ENCODE measurements around the gene PRDM16.

PRDM16 gene

GRCh38 chr1:3068564-3069431, at the start of gene PRDM16:
TSS of gene PRDM16 (plus strand) at chr1:3069203. CDS start at chr1:3069260, 57 bp downstream.
- peak; percentile 74 for DNase-seq

- DNase-seq: no peak
Observed at GRCh38 chr1:3019516-3020051, 49.4 kb upstream of the PRDM16 start.

- DNase-seq: no peak
Observed at GRCh38 chr1:3020263-3020909, 48.6 kb upstream of the PRDM16 start.

- no peak for DNase-seq
Observed at GRCh38 chr1:3021233-3021671, 47.8 kb upstream of the PRDM16 start, which contains the start of gene ACTRT2. TSS of gene ACTRT2 (plus strand) at chr1:3021467. CDS start at chr1:3021687, 220 bp downstream.

- no peak for DNase-seq
Observed at GRCh38 chr1:3021801-3022401, 47.1 kb upstream of the PRDM16 start.

GRCh38 chr1:3022511-3022973, 46.5 kb upstream of the PRDM16 start:
- DNase-seq: no peak

- DNase-seq: no peak
Observed at GRCh38 chr1:3022976-3023375, 46.0 kb upstream of the PRDM16 start.

- DNase-seq: no peak
Observed at GRCh38 chr1:3024019-3024418, 45.0 kb upstream of the PRDM16 start.

- no peak for DNase-seq
Observed at GRCh38 chr1:3024588-3024987, 44.4 kb upstream of the PRDM16 start.

- no peak for DNase-seq
Observed at GRCh38 chr1:3026124-3026523, 42.9 kb upstream of the PRDM16 start.

- no peak for DNase-seq
Observed at GRCh38 chr1:3026581-3027391, 42.2 kb upstream of the PRDM16 start.

GRCh38 chr1:3027611-3028371, 41.2 kb upstream of the PRDM16 start:
- no peak for DNase-seq

GRCh38 chr1:3028531-3029282, 40.3 kb upstream of the PRDM16 start:
- DNase-seq: no peak

GRCh38 chr1:3029481-3029961, 39.5 kb upstream of the PRDM16 start:
- DNase-seq: no peak

- DNase-seq: no peak
Observed at GRCh38 chr1:3029991-3030662, 38.9 kb upstream of the PRDM16 start.

- DNase-seq: no peak
Observed at GRCh38 chr1:3030663-3031381, 38.2 kb upstream of the PRDM16 start.

- DNase-seq: no peak
Observed at GRCh38 chr1:3031401-3032221, 37.4 kb upstream of the PRDM16 start.

GRCh38 chr1:3032371-3033039, 36.5 kb upstream of the PRDM16 start:
- DNase-seq: no peak
